ENCODE data around the gene MAB21L4. TPM values are rescaled to one million over a fixed set of nuclear protein-coding genes. Genes with fewer than 3 reads are reported as not detected.

Gene MAB21L4
- total RNA-seq, 1 experiment from 2014 or later = 3.0 TPM

DNA sequence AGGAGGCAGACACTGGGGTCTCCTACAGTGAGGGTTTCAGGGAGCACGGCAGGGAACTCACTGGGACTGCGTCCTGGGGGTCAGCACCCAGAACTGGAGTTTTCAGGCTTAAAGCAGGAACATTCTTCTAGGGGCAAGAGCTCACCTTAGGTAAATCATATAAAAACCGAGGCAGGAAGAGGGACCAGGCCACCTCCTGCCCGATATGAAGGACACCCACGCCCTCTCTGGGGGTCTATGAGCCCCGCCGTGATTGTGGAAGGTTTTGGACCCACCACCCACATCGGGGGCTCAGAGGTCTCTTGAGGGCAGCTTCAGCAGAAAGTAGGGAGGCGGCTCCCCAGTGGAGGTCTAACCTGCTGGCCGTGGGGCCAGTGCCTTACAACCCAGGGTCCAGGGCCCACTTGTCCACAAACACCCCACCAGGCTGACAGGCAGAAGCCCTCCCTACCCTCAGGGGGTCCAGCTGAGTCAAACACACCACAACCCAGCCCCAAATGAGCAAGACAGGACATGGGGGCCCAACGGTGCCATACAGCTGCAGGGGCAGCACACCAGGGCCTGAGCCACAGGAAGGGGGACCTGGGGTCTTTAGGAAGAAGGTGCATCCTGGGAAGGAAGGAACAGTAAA lies 35.5 kb upstream of the MAB21L4 start:
- Mint-ChIP-seq H3K4me3 (ENCODE audit: low read depth, unreplicated experiment) (no peak overlapping the region), H3K9me3 (ENCODE audit: low read depth, unreplicated experiment) (no peaks in the 10 kb centered on the region), H3K4me1 (ENCODE audit: low read depth, unreplicated experiment) (no peaks in the 10 kb centered on the region), H3K36me3 (ENCODE audit: insufficient read depth, unreplicated experiment) (no peaks in the 10 kb centered on the region), H3K27ac (ENCODE audit: unreplicated experiment) (no peak overlapping the region), H3K27me3 (ENCODE audit: unreplicated experiment) (peaks cover 90% of the 10 kb centered on the region)
- no peak for DNase-seq
- intact Hi-C loops (cut with micrococcal nuclease; ENCODE audit: unreplicated experiment) = no loop called here
- TF ChIP-seq, protein P1, sequence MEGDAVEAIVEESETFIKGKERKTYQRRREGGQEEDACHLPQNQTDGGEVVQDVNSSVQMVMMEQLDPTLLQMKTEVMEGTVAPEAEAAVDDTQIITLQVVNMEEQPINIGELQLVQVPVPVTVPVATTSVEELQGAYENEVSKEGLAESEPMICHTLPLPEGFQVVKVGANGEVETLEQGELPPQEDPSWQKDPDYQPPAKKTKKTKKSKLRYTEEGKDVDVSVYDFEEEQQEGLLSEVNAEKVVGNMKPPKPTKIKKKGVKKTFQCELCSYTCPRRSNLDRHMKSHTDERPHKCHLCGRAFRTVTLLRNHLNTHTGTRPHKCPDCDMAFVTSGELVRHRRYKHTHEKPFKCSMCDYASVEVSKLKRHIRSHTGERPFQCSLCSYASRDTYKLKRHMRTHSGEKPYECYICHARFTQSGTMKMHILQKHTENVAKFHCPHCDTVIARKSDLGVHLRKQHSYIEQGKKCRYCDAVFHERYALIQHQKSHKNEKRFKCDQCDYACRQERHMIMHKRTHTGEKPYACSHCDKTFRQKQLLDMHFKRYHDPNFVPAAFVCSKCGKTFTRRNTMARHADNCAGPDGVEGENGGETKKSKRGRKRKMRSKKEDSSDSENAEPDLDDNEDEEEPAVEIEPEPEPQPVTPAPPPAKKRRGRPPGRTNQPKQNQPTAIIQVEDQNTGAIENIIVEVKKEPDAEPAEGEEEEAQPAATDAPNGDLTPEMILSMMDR (IDR thresholded peaks at IDR 0.05; ENCODE audit: unreplicated experiment) = no peak
- CTCF ChIA-PET = no interaction called here
- no TSS peak for BruUV-seq (replicated peaks)

- CTCF ChIA-PET = no interaction called here
- Mint-ChIP-seq H3K27ac (ENCODE audit: unreplicated experiment) (no peak overlapping the region), H3K4me1 (ENCODE audit: low read depth, unreplicated experiment) (no peaks in the 10 kb centered on the region), H3K9me3 (ENCODE audit: low read depth, unreplicated experiment) (no peaks in the 10 kb centered on the region), H3K36me3 (ENCODE audit: insufficient read depth, unreplicated experiment) (no peaks in the 10 kb centered on the region), H3K4me3 (ENCODE audit: low read depth, unreplicated experiment) (no peak overlapping the region), H3K27me3 (ENCODE audit: unreplicated experiment) (peaks cover 87% of the 10 kb centered on the region)
- TF ChIP-seq, protein P1 (IDR thresholded peaks at IDR 0.05; ENCODE audit: unreplicated experiment) = no peak
- BruUV-seq (replicated peaks) = no TSS peak
- peak; percentile 1 for DNase-seq
- intact Hi-C loops (cut with micrococcal nuclease; ENCODE audit: unreplicated experiment) = no loop called here
Measured at GRCh38 chr2:240930631-240931318, 34.8 kb upstream of the MAB21L4 start.

DNA sequence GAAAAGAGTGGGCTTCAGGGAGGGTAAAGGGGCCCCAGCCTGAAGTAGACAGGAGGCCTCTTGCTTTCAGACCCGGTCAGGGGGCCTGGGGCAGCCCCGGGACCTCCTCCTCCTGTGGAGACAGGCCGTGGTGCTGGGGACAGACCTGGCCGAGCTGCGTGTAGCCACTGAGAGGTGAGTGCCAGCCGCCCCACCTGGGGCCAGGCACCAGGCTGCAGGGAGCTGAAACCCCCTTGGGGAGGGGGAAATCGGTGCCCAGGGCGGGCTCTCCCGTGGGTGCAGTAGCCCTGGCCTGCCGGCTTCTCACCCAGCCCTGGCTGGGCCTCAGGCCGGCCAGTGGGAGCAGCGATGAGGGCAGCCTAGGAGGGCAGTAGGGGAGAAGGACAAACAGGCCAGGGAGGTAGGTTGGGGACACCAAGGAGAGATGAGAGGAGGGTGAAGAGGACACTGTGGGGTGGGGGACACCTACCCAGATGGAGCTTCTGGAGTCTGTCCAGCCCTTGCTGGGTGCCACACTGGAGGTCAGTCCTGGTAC lies 34.2 kb upstream of the MAB21L4 start:
- intact Hi-C loops (cut with micrococcal nuclease; ENCODE audit: unreplicated experiment) = no loop called here
- no peak overlapping the region for H3K4me3 Mint-ChIP-seq (ENCODE audit: low read depth, unreplicated experiment)
- no peak overlapping the region for H3K27ac Mint-ChIP-seq (ENCODE audit: unreplicated experiment)
- BruUV-seq (replicated peaks) = no TSS peak
- peak; percentile 2 for DNase-seq
- no peaks in the 10 kb centered on the region for H3K4me1 Mint-ChIP-seq (ENCODE audit: low read depth, unreplicated experiment)
- H3K27me3 Mint-ChIP-seq (ENCODE audit: unreplicated experiment) = peaks cover 87% of the 10 kb centered on the region
- H3K9me3 Mint-ChIP-seq (ENCODE audit: low read depth, unreplicated experiment) = no peaks in the 10 kb centered on the region
- TF ChIP-seq, protein P1 (IDR thresholded peaks at IDR 0.05; ENCODE audit: unreplicated experiment) = no peak
- no peaks in the 10 kb centered on the region for H3K36me3 Mint-ChIP-seq (ENCODE audit: insufficient read depth, unreplicated experiment)
- CTCF ChIA-PET = no interaction called here

GRCh38 chr2:240929364-240930095 lies 33.6 kb upstream of the MAB21L4 start:
- intact Hi-C loops (cut with micrococcal nuclease; ENCODE audit: unreplicated experiment) = no loop called here
- no peak overlapping the region for H3K27ac Mint-ChIP-seq (ENCODE audit: unreplicated experiment)
- H3K4me1 Mint-ChIP-seq (ENCODE audit: low read depth, unreplicated experiment) = no peaks in the 10 kb centered on the region
- H3K27me3 Mint-ChIP-seq (ENCODE audit: unreplicated experiment) = peaks cover 87% of the 10 kb centered on the region
- BruUV-seq (replicated peaks) = no TSS peak
- no peak overlapping the region for H3K4me3 Mint-ChIP-seq (ENCODE audit: low read depth, unreplicated experiment)
- CTCF ChIA-PET = no interaction called here
- TF ChIP-seq, protein P1 (IDR thresholded peaks at IDR 0.05; ENCODE audit: unreplicated experiment) = no peak
- DNase-seq = no peak
- H3K36me3 Mint-ChIP-seq (ENCODE audit: insufficient read depth, unreplicated experiment) = no peaks in the 10 kb centered on the region
- H3K9me3 Mint-ChIP-seq (ENCODE audit: low read depth, unreplicated experiment) = no peaks in the 10 kb centered on the region
